Liver (tissue), 9 donors: ENCODE results near the gene EPSTI1. TPM values are rescaled to one million over a fixed set of nuclear protein-coding genes. Genes with fewer than 3 reads are reported as not detected.

Source experiments
- DNase-seq: peaks from one replicate; pipeline ENCODE4 v3.0.0-alpha.2; 2017; ENCODE audit warnings: low spot score
- H3K27ac ChIP-seq, 2 donors: one replicate each; pipeline ENCODE4 v1.7.0; 2013; ENCODE audit warnings: inconsistent platforms in 2 of 2, low read length in 2 of 2, control low read depth in 1 of 2, low read depth in 1 of 2, mild to moderate bottlenecking in 1 of 2
- H3K27me3 ChIP-seq, 4 donors: one replicate each; pipeline versions ENCODE4 v1.6.1 to v1.7.0; 2013; ENCODE audit warnings: low read length in 3 of 4, inconsistent platforms in 1 of 4, mild to moderate bottlenecking in 1 of 4, moderate library complexity in 1 of 4; ENCODE audit not compliant: control insufficient read depth in 4 of 4, insufficient read depth in 4 of 4
- H3K36me3 ChIP-seq, 4 donors: one replicate each; pipeline versions ENCODE4 v1.6.1 to v1.7.0; 2013; ENCODE audit warnings: low read length in 3 of 4, mild to moderate bottlenecking in 3 of 4, low read depth in 1 of 4, moderate library complexity in 1 of 4; ENCODE audit not compliant: control insufficient read depth in 4 of 4, insufficient read depth in 3 of 4
- H3K4me1 ChIP-seq, 4 donors: one replicate each; pipeline versions ENCODE4 v1.6.1 to v1.7.0; 2013; ENCODE audit warnings: low read length in 3 of 4, mild to moderate bottlenecking in 3 of 4, moderate library complexity in 1 of 4; ENCODE audit not compliant: control insufficient read depth in 4 of 4, insufficient read depth in 4 of 4
- H3K4me3 ChIP-seq, 3 donors: one replicate each; pipeline versions ENCODE4 v1.6.1 to v1.7.0; 2013; ENCODE audit warnings: low read length in 3 of 3, control low read depth in 1 of 3, low read depth in 1 of 3, mild to moderate bottlenecking in 1 of 3
- H3K9ac ChIP-seq, 2 donors: one replicate each; pipeline ENCODE4 v1.7.0; 2013; ENCODE audit warnings: low read length in 2 of 2, mild to moderate bottlenecking in 2 of 2, moderate library complexity in 2 of 2, control low read depth in 1 of 2, low read depth in 1 of 2
- H3K9me3 ChIP-seq, 4 donors: one replicate each; pipeline versions ENCODE4 v1.6.1 to v1.7.0; 2013; ENCODE audit warnings: low read length in 3 of 4; ENCODE audit not compliant: control insufficient read depth in 4 of 4
- EGR1 ChIP-seq, 2 donors: IDR thresholded peaks; 2 replicates each; pipeline ENCODE4 v1.6.1; 2016 to 2018; ENCODE audit warnings: antibody characterized with exemption in 2 of 2, low read depth in 2 of 2
- FOXA1 ChIP-seq: IDR thresholded peaks from 2 replicates; pipeline ENCODE4 v1.6.1; 2016; ENCODE audit warnings: antibody characterized with exemption
- FOXA2 ChIP-seq: IDR thresholded peaks from 2 replicates; pipeline ENCODE4 v1.6.1; 2016; ENCODE audit warnings: antibody characterized with exemption
- GABPA ChIP-seq, 2 donors: IDR thresholded peaks in 1 of 2; conservative IDR thresholded peaks in 1 of 2; 2 replicates each; pipeline ENCODE4 v1.6.1; 2016; ENCODE audit warnings: antibody characterized with exemption in 2 of 2, mild to moderate bottlenecking in 1 of 2, moderate library complexity in 1 of 2
- HNF4A ChIP-seq, 2 donors: conservative IDR thresholded peaks; 2 replicates each; pipeline ENCODE4 v1.6.1; 2016; ENCODE audit warnings: antibody characterized with exemption in 2 of 2, mild to moderate bottlenecking in 2 of 2
- HNF4G ChIP-seq: IDR thresholded peaks from 2 replicates; pipeline ENCODE4 v1.6.1; 2016; ENCODE audit warnings: antibody characterized with exemption
- JUND ChIP-seq, 2 donors: IDR thresholded peaks; 2 replicates each; pipeline ENCODE4 v1.6.1; 2016; ENCODE audit warnings: antibody characterized with exemption in 2 of 2
- NR2F2 ChIP-seq: IDR thresholded peaks from 2 replicates; pipeline ENCODE4 v1.6.1; 2016; ENCODE audit warnings: antibody characterized with exemption
- RXRA ChIP-seq, 2 donors: IDR thresholded peaks; 2 replicates each; pipeline ENCODE4 v1.6.1; 2017 to 2018; ENCODE audit warnings: antibody characterized with exemption in 2 of 2, mild to moderate bottlenecking in 1 of 2
- SP1 ChIP-seq: IDR thresholded peaks from 2 replicates; pipeline ENCODE4 v1.6.1; 2018; ENCODE audit warnings: antibody characterized with exemption, mild to moderate bottlenecking
- TAF1 ChIP-seq: conservative IDR thresholded peaks from 2 replicates; pipeline ENCODE4 v1.6.1; 2016; ENCODE audit warnings: antibody characterized with exemption, mild to moderate bottlenecking
- YY1 ChIP-seq: IDR thresholded peaks from 2 replicates; pipeline ENCODE4 v1.6.1; 2016; ENCODE audit warnings: antibody characterized with exemption, mild to moderate bottlenecking
- ZBTB33 ChIP-seq: IDR thresholded peaks from 2 replicates; pipeline ENCODE4 v1.6.1; 2016; ENCODE audit warnings: antibody characterized with exemption
- WGBS: extraction: QIAGEN DNeasy Blood & Tissue Kit; methylation state at CpG from one replicate; pipeline ENCODE4 v1.1.7; 2013; 5-methylcytosine and 5-hydroxymethylcytosine counted together
- polyA plus RNA-seq, 2 donors: library from polyadenylated mRNA; stranded (reverse) in 1 of 2; unstranded in 1 of 2; fragments of 200-250 nt in 1 of 2; fragments of >200 nt in 1 of 2; fragmentation: Nextera tagmentation in 1 of 2; extraction: Ambion mirVana in 1 of 2; gene quantifications; one replicate each; pipeline versions ENCODE4 v1.2.1 to v1.2.3, GENCODE V29; 2013 to 2015
- total RNA-seq, 2 donors: library from RNA; depleted of rRNA; stranded (reverse); fragments of >200 nt; gene quantifications; one replicate each; pipeline ENCODE4 v1.2.3, GENCODE V29; 2014
- TF ChIP-seq, protein P1 (sequence below): IDR thresholded peaks from 2 replicates; pipeline ENCODE4 v1.6.1; 2016; ENCODE audit warnings: antibody characterized with exemption
- donor health status: healthy.
- donor health status: healthy.
- donor health status: healthy.
- donor health status: healthy.
- donor health status: healthy.

The EPSTI1 gene
- total and polyA plus RNA-seq, 4 donors, result 2.1 to 20.3 (median 4.2) TPM

DNA sequence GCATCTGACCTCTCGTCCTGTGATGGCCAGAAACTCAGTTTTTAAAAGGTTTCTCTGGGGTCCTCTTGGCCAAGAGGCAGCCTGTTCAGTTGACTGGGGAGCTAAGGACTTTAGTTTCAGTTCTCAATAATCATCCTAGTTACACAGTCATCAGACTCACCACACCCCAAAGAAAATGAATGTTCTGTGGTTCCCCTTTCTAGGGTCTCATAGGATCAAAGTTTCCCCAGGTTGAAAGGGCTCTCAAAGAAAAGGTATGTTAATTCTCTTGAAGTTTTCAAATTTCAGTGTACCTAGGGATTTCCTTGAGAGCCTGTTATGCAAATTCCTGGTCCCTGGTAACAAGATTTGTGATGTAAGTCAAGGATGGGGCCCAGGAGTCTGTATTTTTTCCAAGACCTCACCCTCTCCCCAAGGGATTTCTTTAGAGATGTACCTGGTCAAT lies 115.7 kb downstream of the EPSTI1 start:
- H3K27ac ChIP-seq, result no peak overlapping the region
- peaks cover 0 to 2% (median 0%) of the 10 kb centered on the region in 4 donors for H3K9me3 ChIP-seq
- no peak overlapping the region for H3K4me3 ChIP-seq
- no peak for DNase-seq
- H3K27me3 ChIP-seq, result peaks cover 0 to 5% (median 1%) of the 10 kb centered on the region in 4 donors
- WGBS, result 38% methylated on average over 1 of the region's 1 CpG
- H3K4me1 ChIP-seq, result no peaks in the 10 kb centered on the region
- TF ChIP-seq EGR1 (IDR thresholded peaks at IDR 0.05; ENCODE audit: low read depth in 2 of 2), result no peak
- no peak for TF ChIP-seq JUND (IDR thresholded peaks at IDR 0.05)
- TF ChIP-seq FOXA2, result no peak
- TF ChIP-seq HNF4G, result no peak
- no peak for TF ChIP-seq NR2F2
- no peak for TF ChIP-seq ZBTB33
- no peak for TF ChIP-seq RXRA (IDR thresholded peaks at IDR 0.05)
- no peak for TF ChIP-seq TAF1
- TF ChIP-seq FOXA1, result no peak
- TF ChIP-seq YY1, result no peak
- no peak for TF ChIP-seq SP1
- no peak for TF ChIP-seq GABPA (IDR thresholded peaks at IDR 0.05 in 1 of 2, conservative IDR thresholded peaks at IDR 0.05 in 1 of 2)
- TF ChIP-seq, protein P1, sequence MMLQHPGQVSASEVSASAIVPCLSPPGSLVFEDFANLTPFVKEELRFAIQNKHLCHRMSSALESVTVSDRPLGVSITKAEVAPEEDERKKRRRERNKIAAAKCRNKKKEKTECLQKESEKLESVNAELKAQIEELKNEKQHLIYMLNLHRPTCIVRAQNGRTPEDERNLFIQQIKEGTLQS, result no peak
- H3K9ac ChIP-seq, result no peak overlapping the region
- H3K36me3 ChIP-seq, result no peaks in the 10 kb centered on the region

GRCh38 chr13:42875475-42876269 lies 116.4 kb downstream of the EPSTI1 start:
- Histone ChIP-seq H3K4me3 (no peak overlapping the region), H3K27ac (no peak overlapping the region), H3K9ac (no peak overlapping the region), H3K4me1 (no peaks in the 10 kb centered on the region), H3K9me3 (peaks cover 0 to 2% (median 0%) of the 10 kb centered on the region in 4 donors), H3K36me3 (no peaks in the 10 kb centered on the region), H3K27me3 (peaks cover 0 to 5% (median 1%) of the 10 kb centered on the region in 4 donors)
- no peak for DNase-seq
- WGBS, result 51% methylated on average over 12 of the region's 12 CpGs
- no peak for TF ChIP-seq HNF4A (conservative IDR thresholded peaks at IDR 0.05)

- no peak overlapping the region for H3K9ac ChIP-seq
- no peak overlapping the region for H3K4me3 ChIP-seq
- WGBS, result 91% methylated on average over 2 of the region's 2 CpGs
- no peaks in the 10 kb centered on the region for H3K4me1 ChIP-seq
- H3K36me3 ChIP-seq, result no peaks in the 10 kb centered on the region
- H3K9me3 ChIP-seq, result peaks cover 0 to 2% (median 0%) of the 10 kb centered on the region in 4 donors
- H3K27me3 ChIP-seq, result peaks cover 0 to 5% (median 1%) of the 10 kb centered on the region in 4 donors
- H3K27ac ChIP-seq, result no peak overlapping the region
- DNase-seq, result no peak
- no peak for TF ChIP-seq FOXA2
- TF ChIP-seq NR2F2, result no peak
- TF ChIP-seq SP1, result no peak
- TF ChIP-seq RXRA (IDR thresholded peaks at IDR 0.05), result no peak
- TF ChIP-seq EGR1 (IDR thresholded peaks at IDR 0.05; ENCODE audit: low read depth in 2 of 2), result no peak
- no peak for TF ChIP-seq HNF4G
- no peak for TF ChIP-seq ZBTB33
- TF ChIP-seq YY1, result no peak
- TF ChIP-seq, protein P1, result no peak
- TF ChIP-seq FOXA1, result no peak
Observed at GRCh38 chr13:42874221-42874620, 117.8 kb downstream of the EPSTI1 start.
